OCI-LY1 (cell line): Measurements from ENCODE around the gene CRACR2B.

Experiments
- H2AFZ ChIP-seq: fragments of 200-600 bp; sonication (generic), shearing (Covaris generic); 2 replicates; pipeline ENCODE4 v1.6.0; 2014; ENCODE audit warnings: antibody characterized with exemption, mild to moderate bottlenecking, low read length
- H3F3A ChIP-seq: fragments of 200-600 bp; sonication (generic), shearing (Covaris generic); 2 replicates; pipeline ENCODE4 v1.6.0; 2014; ENCODE audit warnings: mild to moderate bottlenecking, antibody characterized with exemption, low read length, moderate library complexity; ENCODE audit not compliant: insufficient read depth
- H3K27ac ChIP-seq: fragments of 200-600 bp; sonication (generic); 2 replicates; pipeline ENCODE4 v1.5.1; 2014; ENCODE audit warnings: low read length, mixed run types, mild to moderate bottlenecking, low read depth; ENCODE audit not compliant: poor library complexity, severe bottlenecking
- H3K27me3 ChIP-seq: fragments of 200-600 bp; sonication (generic); 2 replicates; pipeline ENCODE4 v1.6.0; 2014; ENCODE audit warnings: antibody characterized with exemption, mild to moderate bottlenecking, low read length, moderate library complexity; ENCODE audit not compliant: insufficient read depth
- H3K36me3 ChIP-seq: fragments of 200-600 bp; sonication (generic); 2 replicates; pipeline ENCODE4 v1.6.1; 2014; ENCODE audit warnings: mild to moderate bottlenecking, antibody characterized with exemption, low read length, moderate library complexity, mixed read lengths; ENCODE audit not compliant: insufficient read depth
- H3K4me1 ChIP-seq: fragments of 200-600 bp; sonication (generic); 2 replicates; pipeline ENCODE4 v1.5.1; 2014; ENCODE audit warnings: mild to moderate bottlenecking, low read length, moderate library complexity; ENCODE audit not compliant: insufficient read depth, severe bottlenecking
- H3K4me2 ChIP-seq: fragments of 200-600 bp; sonication (generic), shearing (Covaris generic); 2 replicates; pipeline ENCODE4 v1.6.1; 2014; ENCODE audit warnings: low read length
- H3K4me3 ChIP-seq: fragments of 200-600 bp; sonication (generic); 2 replicates; pipeline ENCODE4 v1.5.1; 2014; ENCODE audit warnings: low read length, low read depth, mild to moderate bottlenecking, mixed read lengths; ENCODE audit not compliant: poor library complexity, severe bottlenecking
- H3K79me2 ChIP-seq: fragments of 200-600 bp; shearing (Covaris generic); 2 replicates; pipeline ENCODE4 v1.6.1; 2016; ENCODE audit warnings: mixed run types, low read length, mixed read lengths; ENCODE audit not compliant: insufficient read depth
- H3K9ac ChIP-seq: fragments of 200-600 bp; sonication (generic), shearing (Covaris generic); 2 replicates; pipeline ENCODE4 v1.6.1; 2014; ENCODE audit warnings: mild to moderate bottlenecking, low read length, mixed read lengths
- H3K9me2 ChIP-seq: fragments of 200-600 bp; sonication (generic), shearing (Covaris generic); 2 replicates; pipeline ENCODE4 v1.6.1; 2014; ENCODE audit warnings: low read depth, mild to moderate bottlenecking, low read length, mixed read lengths
- H3K9me3 ChIP-seq: fragments of 200-600 bp; shearing (Covaris generic); 2 replicates; pipeline ENCODE4 v1.6.1; 2014; ENCODE audit warnings: low read length, mixed read lengths
- H4K20me1 ChIP-seq: fragments of 200-600 bp; sonication (generic), shearing (Covaris generic); 2 replicates; pipeline ENCODE4 v1.6.0; 2016; ENCODE audit warnings: mild to moderate bottlenecking, low read length; ENCODE audit not compliant: insufficient read depth
- CTCF ChIP-seq: fragments of 200-600 bp; sonication (generic), shearing (Covaris generic); IDR thresholded peaks from 2 replicates; pipeline ENCODE4 v1.5.1; 2017; ENCODE audit warnings: mild to moderate bottlenecking, antibody characterized with exemption, low read length, moderate library complexity, mixed read lengths
- EZH2 ChIP-seq: fragments of 200-600 bp; sonication (generic), shearing (Covaris generic); IDR thresholded peaks from 2 replicates; pipeline ENCODE4 v1.8.0; 2017; ENCODE audit warnings: borderline replicate concordance, mixed run types, mild to moderate bottlenecking, antibody characterized with exemption, low read length, moderate library complexity, mixed read lengths

The CRACR2B gene

DNA sequence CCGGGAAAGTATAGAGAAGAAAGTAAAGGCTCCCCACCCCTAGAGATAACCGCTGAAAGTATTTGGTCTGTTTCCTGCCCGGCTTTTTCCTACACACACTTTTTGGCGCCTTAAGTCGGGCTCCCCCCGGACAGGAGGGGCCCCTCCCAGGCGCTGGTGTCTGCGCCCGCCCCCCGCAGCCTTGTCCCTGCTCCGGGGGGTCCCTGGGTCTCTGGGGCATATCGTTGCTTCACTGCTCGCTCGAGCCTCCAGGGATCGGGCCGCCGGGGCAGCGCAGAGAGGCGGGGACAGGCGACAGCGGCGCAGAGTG is 928 bp upstream of the CRACR2B start:
- no peak for TF ChIP-seq CTCF
- TF ChIP-seq EZH2 = no peak
- peaks cover 31% of the 10 kb centered on the region for H3K4me1 ChIP-seq
- H3K36me3 ChIP-seq = peaks cover 14% of the 10 kb centered on the region
- no peaks in the 10 kb centered on the region for H3F3A ChIP-seq
- H3K9me3 ChIP-seq = no peaks in the 10 kb centered on the region
- peak overlapping the region; percentile 42; the same call in 1 of the 2 replicates for H3K9ac ChIP-seq
- no peak overlapping the region for H3K27ac ChIP-seq
- peaks cover 22% of the 10 kb centered on the region for H3K27me3 ChIP-seq
- no peaks in the 10 kb centered on the region for H4K20me1 ChIP-seq
- no peak overlapping the region for H2AFZ ChIP-seq
- no peaks in the 10 kb centered on the region for H3K9me2 ChIP-seq
- peak overlapping the region; percentile 73 for H3K4me2 ChIP-seq
- H3K79me2 ChIP-seq = no peaks in the 10 kb centered on the region
- peak overlapping the region; percentile 52 for H3K4me3 ChIP-seq

GRCh38 chr11:827146-827896 is 398 bp upstream of the CRACR2B start:
- peak overlapping the region; percentile 42; the same call in 1 of the 2 replicates for H3K9ac ChIP-seq
- H4K20me1 ChIP-seq = no peaks in the 10 kb centered on the region
- TF ChIP-seq CTCF (no peak), EZH2 (no peak)
- H3K4me1 ChIP-seq = peaks cover 31% of the 10 kb centered on the region
- peak overlapping the region; percentile 52 for H3K4me3 ChIP-seq
- peaks cover 14% of the 10 kb centered on the region for H3K36me3 ChIP-seq
- H3K27me3 ChIP-seq = peaks cover 22% of the 10 kb centered on the region
- H2AFZ ChIP-seq = no peak overlapping the region
- H3K27ac ChIP-seq = no peak overlapping the region
- no peaks in the 10 kb centered on the region for H3F3A ChIP-seq
- peak overlapping the region; percentile 73 for H3K4me2 ChIP-seq
- H3K9me2 ChIP-seq = no peaks in the 10 kb centered on the region
- H3K9me3 ChIP-seq = no peaks in the 10 kb centered on the region
- H3K79me2 ChIP-seq = no peaks in the 10 kb centered on the region

DNA sequence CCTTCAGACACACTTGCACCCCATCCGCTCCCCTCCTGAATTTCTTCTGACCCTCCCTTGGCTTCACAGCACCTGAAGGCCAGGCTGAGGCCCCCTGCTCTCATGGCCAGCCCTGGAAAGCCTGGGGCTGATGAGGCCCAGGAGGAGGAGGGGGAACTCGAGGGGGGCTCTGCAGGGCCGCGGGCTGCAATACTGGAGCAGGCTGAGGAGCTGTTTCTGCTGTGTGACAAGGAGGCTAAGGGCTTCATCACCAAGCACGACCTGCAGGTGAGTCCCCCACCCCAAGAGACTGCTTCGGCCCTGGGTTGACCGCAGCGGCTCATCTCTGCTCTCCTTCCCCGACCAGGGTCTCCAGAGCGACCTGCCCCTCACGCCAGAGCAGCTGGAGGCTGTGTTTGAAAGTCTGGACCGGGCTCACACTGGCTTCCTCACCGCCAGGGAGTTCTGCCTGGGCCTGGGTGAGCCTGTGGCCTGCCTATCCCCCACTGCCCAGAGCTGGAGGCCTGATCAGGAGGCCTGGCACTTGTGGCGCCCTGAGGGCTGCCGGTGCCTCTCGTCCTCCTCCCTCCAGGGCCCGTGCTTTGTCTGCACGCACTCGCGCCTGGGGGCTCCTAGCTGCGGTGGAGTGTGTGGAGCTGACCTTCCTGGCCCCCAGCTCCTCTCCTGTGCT is 922 bp downstream of the CRACR2B start:
- H3K27ac ChIP-seq = no peak overlapping the region
- H2AFZ ChIP-seq = no peak overlapping the region
- peaks cover 14% of the 10 kb centered on the region for H3K36me3 ChIP-seq
- H3K79me2 ChIP-seq = no peaks in the 10 kb centered on the region
- no peaks in the 10 kb centered on the region for H3K9me2 ChIP-seq
- no peaks in the 10 kb centered on the region for H4K20me1 ChIP-seq
- no peak overlapping the region for H3K9ac ChIP-seq
- no peak overlapping the region for H3K4me3 ChIP-seq
- peaks cover 22% of the 10 kb centered on the region for H3K27me3 ChIP-seq
- no peak overlapping the region for H3K4me2 ChIP-seq
- H3F3A ChIP-seq = no peaks in the 10 kb centered on the region
- peaks cover 31% of the 10 kb centered on the region for H3K4me1 ChIP-seq
- TF ChIP-seq CTCF (no peak), EZH2 (no peak)
- H3K9me3 ChIP-seq = no peaks in the 10 kb centered on the region
